WTC11 (cell line): ENCODE data around the gene C1D. TPM values are rescaled to one million over a fixed set of nuclear protein-coding genes. Genes with fewer than 3 reads are reported as not detected.

Experiments used
- ATAC-seq: fragments of 200-7000 bp; cut with Tn5 transposase; 2 replicates; pipeline ENCODE4 v1.10.0; 2021; ENCODE audit warnings: mild to moderate bottlenecking, moderate library complexity
- CTCF ChIA-PET: fragments of 300-600 bp; sonication (Branson Sonifier 250); formaldehyde crosslinking; loops from one replicate; lab custom pipeline; 2021; ENCODE audit warnings: antibody characterized with exemption; lab: Charles Lee
- POLR2A ChIA-PET: fragments of 350-600 bp; sonication (Branson Sonifier 250); formaldehyde crosslinking; loops from one replicate; lab custom pipeline; 2021; ENCODE audit warnings: antibody characterized with exemption; lab: Charles Lee
- DNase-seq: peaks from one replicate; pipeline ENCODE4 v3.0.0; 2021; ENCODE audit warnings: low spot score
- H3K27ac Mint-ChIP-seq: 2 replicates; pipeline ENCODE4 v1.8.0; 2021; ENCODE audit warnings: mixed read lengths
- H3K27me3 Mint-ChIP-seq: 2 replicates; pipeline ENCODE4 v1.8.0; 2021; ENCODE audit warnings: low read depth, mild to moderate bottlenecking, moderate library complexity, mixed read lengths
- H3K36me3 Mint-ChIP-seq: 2 replicates; pipeline ENCODE4 v1.8.0; 2021; ENCODE audit warnings: mixed read lengths
- H3K4me1 Mint-ChIP-seq: 2 replicates; pipeline ENCODE4 v1.8.0; 2022; ENCODE audit warnings: mixed read lengths
- H3K4me3 Mint-ChIP-seq: 2 replicates; pipeline ENCODE4 v1.8.0; 2021; ENCODE audit warnings: mild to moderate bottlenecking, moderate library complexity, mixed read lengths
- H3K9me3 Mint-ChIP-seq: 2 replicates; pipeline ENCODE4 v1.8.0; 2021; ENCODE audit warnings: mixed read lengths
- ATF1 ChIP-seq: sonication (generic); formaldehyde crosslinking; IDR thresholded peaks from 2 replicates; pipeline ENCODE4 v1.8.1; 2023; ENCODE audit warnings: mild to moderate bottlenecking, moderate library complexity, missing genetic modification reagents
- CBFB ChIP-seq: sonication (generic); formaldehyde crosslinking; IDR thresholded peaks from 2 replicates; pipeline ENCODE4 v1.8.1; 2022; ENCODE audit warnings: mild to moderate bottlenecking, low read depth, missing genetic modification reagents
- CREB1 ChIP-seq: sonication (generic); formaldehyde crosslinking; IDR thresholded peaks from 2 replicates; pipeline ENCODE4 v1.8.0; 2023; ENCODE audit warnings: mild to moderate bottlenecking, missing genetic modification reagents
- CREM ChIP-seq: sonication (generic); formaldehyde crosslinking; IDR thresholded peaks from 2 replicates; pipeline ENCODE4 v1.8.1; 2022; ENCODE audit warnings: mild to moderate bottlenecking, missing genetic modification reagents, moderate library complexity
- ESRRA ChIP-seq: sonication (generic); formaldehyde crosslinking; IDR thresholded peaks from 2 replicates; pipeline ENCODE4 v1.8.1; 2022; ENCODE audit warnings: mild to moderate bottlenecking, missing genetic modification reagents, borderline replicate concordance
- FOXK1 ChIP-seq: sonication (generic); formaldehyde crosslinking; IDR thresholded peaks from 2 replicates; pipeline ENCODE4 v1.8.0; 2022; ENCODE audit warnings: mild to moderate bottlenecking, moderate library complexity, missing genetic modification reagents
- GRHL2 ChIP-seq: fragments of 250-450 bp; sonication (Bioruptor Pico); IDR thresholded peaks from 2 replicates; pipeline ENCODE4 v1.8.0; 2022; ENCODE audit warnings: mild to moderate bottlenecking, moderate library complexity; ENCODE audit not compliant: insufficient replicate concordance, severe bottlenecking
- JUN ChIP-seq: sonication (generic); formaldehyde crosslinking; IDR thresholded peaks from 2 replicates; pipeline ENCODE4 v1.8.0; 2023; ENCODE audit warnings: mild to moderate bottlenecking, missing genetic modification reagents
- MXD4 ChIP-seq: fragments of 250-450 bp; sonication (Bioruptor Pico); IDR thresholded peaks from 2 replicates; pipeline ENCODE4 v1.8.0; 2021; ENCODE audit warnings: mild to moderate bottlenecking, moderate library complexity, borderline replicate concordance
- MYBL2 ChIP-seq: sonication (generic); formaldehyde crosslinking; IDR thresholded peaks from 2 replicates; pipeline ENCODE4 v1.8.1; 2023; ENCODE audit warnings: mild to moderate bottlenecking, moderate library complexity, missing genetic modification reagents
- NFATC4 ChIP-seq: fragments of 250-450 bp; sonication (Bioruptor Pico); IDR thresholded peaks from 2 replicates; pipeline ENCODE4 v1.9.0; 2021; ENCODE audit warnings: mild to moderate bottlenecking
- NFYB ChIP-seq: sonication (generic); formaldehyde crosslinking; conservative IDR thresholded peaks from 2 replicates; pipeline ENCODE4 v1.8.0; 2022; ENCODE audit warnings: low read depth, missing genetic modification reagents
- NR3C1 ChIP-seq: sonication (generic); formaldehyde crosslinking; conservative IDR thresholded peaks from 2 replicates; pipeline ENCODE4 v1.8.1; 2023; ENCODE audit warnings: low read depth, mild to moderate bottlenecking, missing genetic modification reagents
- OVOL2 ChIP-seq: fragments of 250-450 bp; sonication (Bioruptor Pico); IDR thresholded peaks from 2 replicates; pipeline ENCODE4 v1.9.0; 2021; ENCODE audit warnings: mild to moderate bottlenecking, borderline replicate concordance
- SP1 ChIP-seq: sonication (generic); formaldehyde crosslinking; conservative IDR thresholded peaks from 2 replicates; pipeline ENCODE4 v1.8.1; 2022; ENCODE audit warnings: missing genetic modification reagents
- ZNF396 ChIP-seq: fragments of 250-450 bp; sonication (Bioruptor Pico); IDR thresholded peaks from 2 replicates; pipeline ENCODE4 v1.8.0; 2021; ENCODE audit warnings: mild to moderate bottlenecking, moderate library complexity, borderline replicate concordance
- ZNF416 ChIP-seq: fragments of 250-450 bp; sonication (Bioruptor Pico); IDR thresholded peaks from 2 replicates; pipeline ENCODE4 v1.9.0; 2021; ENCODE audit warnings: mild to moderate bottlenecking, inconsistent platforms
- ZNF423 ChIP-seq: fragments of 250-450 bp; sonication (Bioruptor Pico); IDR thresholded peaks from 2 replicates; pipeline ENCODE4 v2.1.2; 2022; ENCODE audit warnings: mild to moderate bottlenecking, moderate library complexity
- total RNA-seq: library from RNA; stranded (reverse); gene quantifications from 3 replicates; pipeline ENCODE4 v1.2.3, GENCODE V29; 2021
- TF ChIP-seq, protein P1 (sequence below): sonication (generic); formaldehyde crosslinking; IDR thresholded peaks from 2 replicates; pipeline ENCODE4 v1.8.0; 2023; ENCODE audit warnings: mild to moderate bottlenecking, missing genetic modification reagents
- TF ChIP-seq, protein P2 (sequence below): sonication (generic); formaldehyde crosslinking; conservative IDR thresholded peaks from 2 replicates; pipeline ENCODE4 v1.8.1; 2023; ENCODE audit warnings: mild to moderate bottlenecking, low read depth, missing genetic modification reagents, moderate library complexity
- TF ChIP-seq, protein P3 (sequence below): sonication (generic); formaldehyde crosslinking; IDR thresholded peaks from 2 replicates; pipeline ENCODE4 v1.8.1; 2023; ENCODE audit warnings: mild to moderate bottlenecking, missing genetic modification reagents
- TF ChIP-seq, protein P4 (sequence below): sonication (generic); formaldehyde crosslinking; conservative IDR thresholded peaks from 2 replicates; pipeline ENCODE4 v1.8.1; 2022; ENCODE audit warnings: mild to moderate bottlenecking, missing genetic modification reagents
- TF ChIP-seq, protein P5 (sequence below): sonication (generic); formaldehyde crosslinking; IDR thresholded peaks from 2 replicates; pipeline ENCODE4 v1.8.0; 2022; ENCODE audit warnings: mild to moderate bottlenecking, missing genetic modification reagents
- TF ChIP-seq, protein P6 (sequence below): fragments of 250-450 bp; sonication (Bioruptor Pico); IDR thresholded peaks from 2 replicates; pipeline ENCODE4 v1.9.0; 2021; ENCODE audit warnings: mild to moderate bottlenecking

C1D gene
- total RNA-seq, 1 experiment from 2014 or later = 21.0 TPM

DNA sequence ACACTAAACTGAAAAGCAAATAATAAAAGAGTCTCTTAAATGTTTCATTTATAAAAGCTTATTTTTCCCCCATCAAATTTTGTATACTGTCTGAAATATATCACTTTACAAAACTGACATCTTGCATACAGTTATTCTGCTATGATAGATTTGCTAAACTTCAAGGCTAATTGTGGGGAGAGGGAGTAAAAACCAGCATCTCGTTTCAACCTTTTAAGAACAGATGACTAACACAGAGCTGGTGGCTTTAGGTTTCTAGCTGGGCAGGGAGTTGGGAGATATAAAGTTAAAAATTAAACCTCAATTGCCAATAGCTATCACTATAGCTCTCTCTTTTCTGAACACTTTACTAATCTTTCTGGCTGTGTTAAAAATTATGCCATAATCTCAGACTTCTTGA, 23.5 kb downstream of the C1D start:
- peaks cover 4% of the 10 kb centered on the region; the same call in 1 of the 2 replicates for H3K36me3 Mint-ChIP-seq
- no peaks in the 10 kb centered on the region for H3K4me1 Mint-ChIP-seq
- H3K4me3 Mint-ChIP-seq = no peak overlapping the region
- no peak for DNase-seq
- no peak for ATAC-seq
- TF ChIP-seq ZNF423 (no peak), ZNF396 (no peak), MXD4 (CRISPR knock-in tag) (no peak), MYBL2 (CRISPR knock-in tag) (no peak), ATF1 (CRISPR knock-in tag) (no peak), CBFB (CRISPR knock-in tag) (no peak)
- TF ChIP-seq, protein P1, sequence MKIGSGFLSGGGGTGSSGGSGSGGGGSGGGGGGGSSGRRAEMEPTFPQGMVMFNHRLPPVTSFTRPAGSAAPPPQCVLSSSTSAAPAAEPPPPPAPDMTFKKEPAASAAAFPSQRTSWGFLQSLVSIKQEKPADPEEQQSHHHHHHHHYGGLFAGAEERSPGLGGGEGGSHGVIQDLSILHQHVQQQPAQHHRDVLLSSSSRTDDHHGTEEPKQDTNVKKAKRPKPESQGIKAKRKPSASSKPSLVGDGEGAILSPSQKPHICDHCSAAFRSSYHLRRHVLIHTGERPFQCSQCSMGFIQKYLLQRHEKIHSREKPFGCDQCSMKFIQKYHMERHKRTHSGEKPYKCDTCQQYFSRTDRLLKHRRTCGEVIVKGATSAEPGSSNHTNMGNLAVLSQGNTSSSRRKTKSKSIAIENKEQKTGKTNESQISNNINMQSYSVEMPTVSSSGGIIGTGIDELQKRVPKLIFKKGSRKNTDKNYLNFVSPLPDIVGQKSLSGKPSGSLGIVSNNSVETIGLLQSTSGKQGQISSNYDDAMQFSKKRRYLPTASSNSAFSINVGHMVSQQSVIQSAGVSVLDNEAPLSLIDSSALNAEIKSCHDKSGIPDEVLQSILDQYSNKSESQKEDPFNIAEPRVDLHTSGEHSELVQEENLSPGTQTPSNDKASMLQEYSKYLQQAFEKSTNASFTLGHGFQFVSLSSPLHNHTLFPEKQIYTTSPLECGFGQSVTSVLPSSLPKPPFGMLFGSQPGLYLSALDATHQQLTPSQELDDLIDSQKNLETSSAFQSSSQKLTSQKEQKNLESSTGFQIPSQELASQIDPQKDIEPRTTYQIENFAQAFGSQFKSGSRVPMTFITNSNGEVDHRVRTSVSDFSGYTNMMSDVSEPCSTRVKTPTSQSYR (CRISPR knock-in tag) = no peak
- TF ChIP-seq, protein P2, sequence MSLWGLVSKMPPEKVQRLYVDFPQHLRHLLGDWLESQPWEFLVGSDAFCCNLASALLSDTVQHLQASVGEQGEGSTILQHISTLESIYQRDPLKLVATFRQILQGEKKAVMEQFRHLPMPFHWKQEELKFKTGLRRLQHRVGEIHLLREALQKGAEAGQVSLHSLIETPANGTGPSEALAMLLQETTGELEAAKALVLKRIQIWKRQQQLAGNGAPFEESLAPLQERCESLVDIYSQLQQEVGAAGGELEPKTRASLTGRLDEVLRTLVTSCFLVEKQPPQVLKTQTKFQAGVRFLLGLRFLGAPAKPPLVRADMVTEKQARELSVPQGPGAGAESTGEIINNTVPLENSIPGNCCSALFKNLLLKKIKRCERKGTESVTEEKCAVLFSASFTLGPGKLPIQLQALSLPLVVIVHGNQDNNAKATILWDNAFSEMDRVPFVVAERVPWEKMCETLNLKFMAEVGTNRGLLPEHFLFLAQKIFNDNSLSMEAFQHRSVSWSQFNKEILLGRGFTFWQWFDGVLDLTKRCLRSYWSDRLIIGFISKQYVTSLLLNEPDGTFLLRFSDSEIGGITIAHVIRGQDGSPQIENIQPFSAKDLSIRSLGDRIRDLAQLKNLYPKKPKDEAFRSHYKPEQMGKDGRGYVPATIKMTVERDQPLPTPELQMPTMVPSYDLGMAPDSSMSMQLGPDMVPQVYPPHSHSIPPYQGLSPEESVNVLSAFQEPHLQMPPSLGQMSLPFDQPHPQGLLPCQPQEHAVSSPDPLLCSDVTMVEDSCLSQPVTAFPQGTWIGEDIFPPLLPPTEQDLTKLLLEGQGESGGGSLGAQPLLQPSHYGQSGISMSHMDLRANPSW (CRISPR knock-in tag) = no peak
- TF ChIP-seq, protein P3, sequence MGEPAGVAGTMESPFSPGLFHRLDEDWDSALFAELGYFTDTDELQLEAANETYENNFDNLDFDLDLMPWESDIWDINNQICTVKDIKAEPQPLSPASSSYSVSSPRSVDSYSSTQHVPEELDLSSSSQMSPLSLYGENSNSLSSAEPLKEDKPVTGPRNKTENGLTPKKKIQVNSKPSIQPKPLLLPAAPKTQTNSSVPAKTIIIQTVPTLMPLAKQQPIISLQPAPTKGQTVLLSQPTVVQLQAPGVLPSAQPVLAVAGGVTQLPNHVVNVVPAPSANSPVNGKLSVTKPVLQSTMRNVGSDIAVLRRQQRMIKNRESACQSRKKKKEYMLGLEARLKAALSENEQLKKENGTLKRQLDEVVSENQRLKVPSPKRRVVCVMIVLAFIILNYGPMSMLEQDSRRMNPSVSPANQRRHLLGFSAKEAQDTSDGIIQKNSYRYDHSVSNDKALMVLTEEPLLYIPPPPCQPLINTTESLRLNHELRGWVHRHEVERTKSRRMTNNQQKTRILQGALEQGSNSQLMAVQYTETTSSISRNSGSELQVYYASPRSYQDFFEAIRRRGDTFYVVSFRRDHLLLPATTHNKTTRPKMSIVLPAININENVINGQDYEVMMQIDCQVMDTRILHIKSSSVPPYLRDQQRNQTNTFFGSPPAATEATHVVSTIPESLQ (CRISPR knock-in tag) = no peak
- CTCF ChIA-PET = no interaction called here
- POLR2A ChIA-PET = no interaction called here
- no peaks in the 10 kb centered on the region for H3K27me3 Mint-ChIP-seq
- no peaks in the 10 kb centered on the region for H3K9me3 Mint-ChIP-seq
- no peak overlapping the region for H3K27ac Mint-ChIP-seq

DNA sequence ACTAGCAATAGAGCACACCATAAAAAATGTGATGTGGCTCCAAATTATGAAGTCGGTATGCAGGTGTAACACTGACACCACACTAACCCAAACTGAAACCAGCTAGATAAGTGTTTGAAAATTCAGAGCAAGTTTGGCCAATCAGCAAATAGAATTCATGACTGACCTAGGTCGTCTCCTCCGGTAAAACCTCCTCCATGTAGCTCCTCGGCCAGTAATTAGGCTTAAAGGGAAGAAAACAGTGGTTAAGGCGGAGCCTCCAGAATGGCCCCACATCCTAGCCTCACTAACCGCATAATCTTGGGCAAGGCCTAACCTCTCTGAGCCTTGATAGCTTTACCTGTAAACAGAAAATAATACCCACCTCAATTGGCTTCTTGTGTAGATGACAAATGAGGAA, 30.1 kb downstream of the C1D start:
- Mint-ChIP-seq H3K27me3 (no peaks in the 10 kb centered on the region), H3K9me3 (no peaks in the 10 kb centered on the region), H3K36me3 (no peaks in the 10 kb centered on the region), H3K4me1 (peaks cover 2% of the 10 kb centered on the region; the same call in 1 of the 2 replicates), H3K27ac (no peak overlapping the region)
- ChIA-PET CTCF (interaction anchor here (0.8 to 3.6 kb wide), 6 partner anchors 113 to 382 kb away, joined by 3 to 35 read pairs (median 8); no protein-coding TSS in a partner anchor), POLR2A (no interaction called here)
- DNase-seq = no peak
- ATAC-seq = peak; percentile 79
- TF ChIP-seq FOXK1 (CRISPR knock-in tag) = no peak
- no peak for TF ChIP-seq NFATC4 (CRISPR knock-in tag)
- no peak for TF ChIP-seq CREB1
- TF ChIP-seq CREM (CRISPR knock-in tag) = no peak
- TF ChIP-seq CBFB (CRISPR knock-in tag) = no peak
- TF ChIP-seq OVOL2 (CRISPR knock-in tag) = no peak
- TF ChIP-seq, protein P2 (CRISPR knock-in tag) = no peak
- no peak for TF ChIP-seq SP1 (CRISPR knock-in tag)
- no peak for TF ChIP-seq NFYB (CRISPR knock-in tag)
- TF ChIP-seq, protein P4, sequence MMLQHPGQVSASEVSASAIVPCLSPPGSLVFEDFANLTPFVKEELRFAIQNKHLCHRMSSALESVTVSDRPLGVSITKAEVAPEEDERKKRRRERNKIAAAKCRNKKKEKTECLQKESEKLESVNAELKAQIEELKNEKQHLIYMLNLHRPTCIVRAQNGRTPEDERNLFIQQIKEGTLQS (CRISPR knock-in tag) = no peak
- TF ChIP-seq ZNF416 = no peak
- TF ChIP-seq, protein P5, sequence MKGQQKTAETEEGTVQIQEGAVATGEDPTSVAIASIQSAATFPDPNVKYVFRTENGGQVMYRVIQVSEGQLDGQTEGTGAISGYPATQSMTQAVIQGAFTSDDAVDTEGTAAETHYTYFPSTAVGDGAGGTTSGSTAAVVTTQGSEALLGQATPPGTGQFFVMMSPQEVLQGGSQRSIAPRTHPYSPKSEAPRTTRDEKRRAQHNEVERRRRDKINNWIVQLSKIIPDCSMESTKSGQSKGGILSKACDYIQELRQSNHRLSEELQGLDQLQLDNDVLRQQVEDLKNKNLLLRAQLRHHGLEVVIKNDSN (CRISPR knock-in tag) = no peak
- no peak for TF ChIP-seq ESRRA (CRISPR knock-in tag)
- no peak for TF ChIP-seq JUN
- no peak for TF ChIP-seq GRHL2 (CRISPR knock-in tag)
- TF ChIP-seq, protein P6, sequence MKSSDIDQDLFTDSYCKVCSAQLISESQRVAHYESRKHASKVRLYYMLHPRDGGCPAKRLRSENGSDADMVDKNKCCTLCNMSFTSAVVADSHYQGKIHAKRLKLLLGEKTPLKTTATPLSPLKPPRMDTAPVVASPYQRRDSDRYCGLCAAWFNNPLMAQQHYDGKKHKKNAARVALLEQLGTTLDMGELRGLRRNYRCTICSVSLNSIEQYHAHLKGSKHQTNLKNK = no peak
- TF ChIP-seq NR3C1 (CRISPR knock-in tag) = no peak
- TF ChIP-seq, all 79 proteins: peak for 0
- H3K4me3 Mint-ChIP-seq = no peak overlapping the region
